GM23248 (cell line): ENCODE results near the gene INSRR. TPM values are rescaled to one million over a fixed set of nuclear protein-coding genes. Genes with fewer than 3 reads are reported as not detected.

ENCODE experiments used
- DNase-seq: peaks from one replicate; pipeline ENCODE4 v3.0.0-alpha.2; 2015
- H2AFZ ChIP-seq: fragments of 200-600 bp; sonication (generic); 2 replicates; pipeline ENCODE4 v1.6.1; 2016; ENCODE audit warnings: antibody characterized with exemption
- H3F3A ChIP-seq: fragments of 200-600 bp; sonication (generic); 2 replicates; pipeline ENCODE4 v1.6.1; 2016; ENCODE audit warnings: mild to moderate bottlenecking, antibody characterized with exemption, mixed run types; ENCODE audit not compliant: insufficient read depth
- H3K27ac ChIP-seq: fragments of 200-600 bp; sonication (generic); 2 replicates; pipeline ENCODE4 v1.5.1; 2016; ENCODE audit warnings: mild to moderate bottlenecking
- H3K27me3 ChIP-seq: fragments of 200-600 bp; sonication (generic); replicated peaks from 2 replicates; pipeline ENCODE4 v1.6.1; 2016; ENCODE audit warnings: mild to moderate bottlenecking; ENCODE audit not compliant: insufficient read depth
- H3K36me3 ChIP-seq: fragments of 200-600 bp; sonication (generic); 2 replicates; pipeline ENCODE4 v1.6.1; 2016; ENCODE audit warnings: low read depth, mild to moderate bottlenecking
- H3K4me1 ChIP-seq: fragments of 200-600 bp; sonication (generic); 2 replicates; pipeline ENCODE4 v1.6.1; 2016; ENCODE audit warnings: mild to moderate bottlenecking; ENCODE audit not compliant: insufficient read depth
- H3K4me2 ChIP-seq: fragments of 200-600 bp; sonication (generic); one replicate; pipeline ENCODE4 v1.6.1; 2016; ENCODE audit warnings: mild to moderate bottlenecking; ENCODE audit not compliant: unreplicated experiment
- H3K4me3 ChIP-seq: fragments of 200-600 bp; sonication (generic); 2 replicates; pipeline ENCODE4 v1.5.1; 2016; ENCODE audit warnings: mild to moderate bottlenecking
- H3K79me2 ChIP-seq: fragments of 200-600 bp; sonication (generic); 2 replicates; pipeline ENCODE4 v1.6.1; 2016; ENCODE audit warnings: mild to moderate bottlenecking; ENCODE audit not compliant: insufficient read depth
- H3K9ac ChIP-seq: fragments of 200-600 bp; sonication (generic); 2 replicates; pipeline ENCODE4 v1.6.1; 2016; ENCODE audit warnings: mild to moderate bottlenecking
- H3K9me2 ChIP-seq: fragments of 200-600 bp; sonication (generic); 2 replicates; pipeline ENCODE4 v1.6.1; 2016; ENCODE audit warnings: mixed run types, mild to moderate bottlenecking, moderate library complexity; ENCODE audit not compliant: insufficient read depth
- H3K9me3 ChIP-seq: fragments of 200-600 bp; sonication (generic); one replicate; pipeline ENCODE4 v1.6.1; 2017; ENCODE audit warnings: low read depth
- H4K20me1 ChIP-seq: fragments of 200-600 bp; sonication (generic); 2 replicates; pipeline ENCODE4 v1.6.0; 2016; ENCODE audit not compliant: insufficient read depth
- EZH2 ChIP-seq: fragments of 200-600 bp; sonication (generic); IDR thresholded peaks from 2 replicates; pipeline ENCODE4 v1.6.1; 2018; ENCODE audit warnings: antibody characterized with exemption, mild to moderate bottlenecking; ENCODE audit not compliant: insufficient read depth, poor library complexity, severe bottlenecking
- EZH2phosphoT487 ChIP-seq: fragments of 200-600 bp; sonication (generic); IDR thresholded peaks from 2 replicates; pipeline ENCODE4 v1.6.1; 2018; ENCODE audit warnings: antibody characterized with exemption, moderate library complexity, mild to moderate bottlenecking, low read depth; ENCODE audit not compliant: insufficient read depth
- WGBS, 2 experiments: methylation state at CpG; one replicate each; pipeline ENCODE4 v1.1.6; 2015 to 2017; ENCODE audit warnings: low lambda C conversion rate in 2 of 2, low coverage in 1 of 2; ENCODE audit errors: missing lambda C conversion rate in 2 of 2; 5-methylcytosine and 5-hydroxymethylcytosine counted together
- in situ Hi-C: fragments of 300-500 bp; cut with MboI; formaldehyde crosslinking; loops from 2 replicates; pipeline ENCODE4 v1.15.0; 2020
- polyA plus RNA-seq: library from polyadenylated mRNA; unstranded; fragments of >200 nt; fragmentation: Nextera tagmentation; extraction: Ambion mirVana; gene quantifications from 2 replicates; pipeline ENCODE4 v1.2.1, GENCODE V29; 2016
- total RNA-seq: library from RNA; depleted of rRNA; stranded (reverse); fragments of >200 nt; shearing (Covaris generic); gene quantifications from 2 replicates; pipeline ENCODE4 v1.2.3, GENCODE V29; 2014

INSRR gene
- total and polyA plus RNA-seq, 2 experiments from 2014 or later: 0.09 TPM; not detected in 1

DNA sequence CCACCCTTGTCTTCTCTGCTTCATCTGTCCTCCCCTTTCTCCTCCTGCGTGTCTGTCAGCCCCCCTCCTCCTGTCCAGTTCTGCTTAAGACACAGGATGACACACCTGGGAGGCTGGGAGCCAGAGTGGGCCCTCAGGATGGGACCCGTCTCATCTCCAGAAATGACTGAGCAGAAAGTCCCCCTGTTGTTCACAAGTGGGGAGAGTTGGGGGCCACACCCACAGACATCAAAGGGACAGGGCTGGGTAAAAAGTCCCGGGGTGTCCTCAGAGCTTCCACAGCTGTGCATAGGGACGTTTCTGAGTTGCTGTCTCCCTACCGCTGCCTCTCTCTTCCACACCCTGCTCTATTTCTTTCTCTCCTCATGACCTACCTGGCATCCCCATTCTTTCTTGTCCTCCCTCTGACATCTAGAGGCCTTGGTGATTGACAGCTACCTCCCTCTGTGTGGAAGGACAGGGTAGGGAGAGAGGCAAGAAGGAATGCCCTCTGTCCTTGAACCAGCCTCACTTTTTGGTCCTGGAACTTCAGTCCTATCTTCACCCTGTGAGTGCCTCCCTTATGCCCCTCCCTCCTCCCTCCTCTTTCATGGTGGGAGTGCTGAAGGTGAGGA lies 22.8 kb downstream of the INSRR start:
- in situ Hi-C loops: no loop called here

DNA sequence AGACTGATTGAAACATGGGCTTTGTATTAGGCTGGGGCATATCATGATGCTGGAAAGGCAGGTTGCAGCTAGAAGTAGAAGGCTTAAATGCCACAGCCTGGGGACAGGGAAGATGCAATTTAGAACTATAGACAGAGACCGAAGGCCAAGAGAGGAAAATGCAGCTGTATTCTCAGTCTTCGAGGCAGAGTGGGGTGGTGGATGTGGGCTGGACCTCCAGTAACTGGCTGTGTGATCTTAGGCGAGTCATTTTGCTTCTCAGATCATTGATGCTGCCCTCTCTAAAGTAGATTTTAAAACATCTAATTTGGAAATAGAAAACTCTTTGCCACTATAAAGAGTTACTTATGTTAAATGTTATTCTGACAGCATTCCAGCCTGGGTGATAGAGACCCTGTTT lies 24.6 kb downstream of the INSRR start:
- in situ Hi-C loops: no loop called here
- Histone ChIP-seq H3K9me2 (no peaks in the 10 kb centered on the region), H3K36me3 (no peaks in the 10 kb centered on the region), H3F3A (no peaks in the 10 kb centered on the region), H3K27ac (no peak overlapping the region), H3K4me3 (no peak overlapping the region), H3K9ac (no peak overlapping the region), H3K27me3 (peaks cover 18% of the 10 kb centered on the region; the same call in 1 of the 2 replicates), H2AFZ (no peak overlapping the region), H3K4me1 (no peaks in the 10 kb centered on the region), H3K4me2 (no peak overlapping the region), H4K20me1 (no peaks in the 10 kb centered on the region), H3K79me2 (no peaks in the 10 kb centered on the region), H3K9me3 (no peaks in the 10 kb centered on the region)
- DNase-seq: no peak
- TF ChIP-seq EZH2 (no peak), EZH2phosphoT487 (no peak)
- WGBS, 2 experiments: 49% methylated on average over 3 of the region's 3 CpGs

More for the DNA sequence above, 22.8 kb downstream of the INSRR start:
- H3K9me2 ChIP-seq: no peaks in the 10 kb centered on the region
- no peak for TF ChIP-seq EZH2
- no peak for TF ChIP-seq EZH2phosphoT487
- no peaks in the 10 kb centered on the region for H3K9me3 ChIP-seq
- peaks cover 16% of the 10 kb centered on the region; the same call in 1 of the 2 replicates for H3K27me3 ChIP-seq
- WGBS, 2 experiments: 48 to 52% methylated on average over 5 of the region's 5 CpGs
- H2AFZ ChIP-seq: no peak overlapping the region
- H3K9ac ChIP-seq: no peak overlapping the region
- no peak for DNase-seq
- H3K79me2 ChIP-seq: no peaks in the 10 kb centered on the region
- H4K20me1 ChIP-seq: no peaks in the 10 kb centered on the region
- no peak overlapping the region for H3K27ac ChIP-seq
- no peak overlapping the region for H3K4me3 ChIP-seq
- no peaks in the 10 kb centered on the region for H3F3A ChIP-seq
- H3K4me1 ChIP-seq: no peaks in the 10 kb centered on the region
- H3K4me2 ChIP-seq: no peak overlapping the region
- H3K36me3 ChIP-seq: no peaks in the 10 kb centered on the region

- Histone ChIP-seq H3K9me2 (no peaks in the 10 kb centered on the region), H3K36me3 (no peaks in the 10 kb centered on the region), H4K20me1 (no peaks in the 10 kb centered on the region), H3K4me2 (no peak overlapping the region), H3K79me2 (no peaks in the 10 kb centered on the region), H3K9ac (no peak overlapping the region), H3K4me3 (no peak overlapping the region), H3K4me1 (no peaks in the 10 kb centered on the region), H3K9me3 (no peaks in the 10 kb centered on the region), H2AFZ (no peak overlapping the region), H3F3A (no peaks in the 10 kb centered on the region), H3K27ac (no peak overlapping the region), H3K27me3 (peaks cover 18% of the 10 kb centered on the region; the same call in 1 of the 2 replicates)
- DNase-seq: no peak
- in situ Hi-C loops: no loop called here
- TF ChIP-seq EZH2phosphoT487: no peak
- no peak for TF ChIP-seq EZH2
- 36 to 45% methylated on average over 2 of the region's 2 CpGs for WGBS, 2 experiments
These were observed 25.3 kb downstream of the INSRR start for GRCh38 chr1:156833603-156834002.

DNA sequence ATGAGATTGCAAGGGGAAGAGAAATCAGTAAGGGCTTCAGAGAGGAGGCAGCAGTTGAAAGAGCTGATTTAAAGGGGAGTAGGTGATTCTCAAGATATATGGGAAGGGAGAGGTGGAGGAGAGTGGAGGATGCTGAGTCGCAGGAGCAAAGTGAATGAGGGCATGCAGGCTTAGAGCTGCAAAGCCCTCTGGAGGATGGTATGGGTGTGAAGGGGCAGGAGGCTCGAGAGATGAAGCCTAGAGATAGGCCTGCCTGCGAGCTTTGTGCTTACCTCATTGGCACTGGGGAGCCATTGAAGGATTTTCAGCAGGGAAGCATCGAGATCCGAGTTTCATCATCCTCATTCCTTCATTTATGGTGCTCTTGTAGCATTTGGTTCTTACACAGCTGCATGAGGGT lies 26.5 kb downstream of the INSRR start:
- Histone ChIP-seq H3K4me2 (no peak overlapping the region), H3K9me3 (no peaks in the 10 kb centered on the region), H3K36me3 (no peaks in the 10 kb centered on the region), H3K9me2 (no peaks in the 10 kb centered on the region), H3K27ac (no peak overlapping the region), H3K4me3 (no peak overlapping the region), H3K27me3 (peaks cover 18% of the 10 kb centered on the region; the same call in 1 of the 2 replicates), H3K79me2 (no peaks in the 10 kb centered on the region), H2AFZ (no peak overlapping the region), H3K9ac (no peak overlapping the region), H3F3A (no peaks in the 10 kb centered on the region), H4K20me1 (no peaks in the 10 kb centered on the region), H3K4me1 (no peaks in the 10 kb centered on the region)
- no peak for DNase-seq
- TF ChIP-seq EZH2phosphoT487 (no peak), EZH2 (no peak)
- WGBS, 2 experiments: 44 to 46% methylated on average over 5 of the region's 5 CpGs
- in situ Hi-C loops: no loop called here
